K562 (cell line): ENCODE results near the gene PSMA7. TPM values are rescaled to one million over a fixed set of nuclear protein-coding genes. Genes with fewer than 3 reads are reported as not detected.

Source experiments
- ARID2 ChIP-seq: fragments of 450-650 bp; IDR thresholded peaks from 2 replicates; pipeline ENCODE4 v1.6.1; 2017; ENCODE audit warnings: antibody characterized with exemption, mild to moderate bottlenecking
- BCOR ChIP-seq: fragments of 450-650 bp; IDR thresholded peaks from 2 replicates; pipeline ENCODE4 v1.6.1; 2016
- CCNT2 ChIP-seq: IDR thresholded peaks from 2 replicates; pipeline ENCODE4 v1.6.1; 2011; ENCODE audit warnings: borderline replicate concordance, low read depth, mild to moderate bottlenecking, moderate library complexity, mixed read lengths, low read length; ENCODE audit not compliant: insufficient read length; ENCODE audit errors: extremely low read depth
- CEBPG ChIP-seq, 3 experiments: fragments of 200-800 bp in 1 of 3; sonication (Bioruptor generic) in 1 of 3; sonication (generic) in 1 of 3; formaldehyde crosslinking in 1 of 3; IDR thresholded peaks in 2 of 3; conservative IDR thresholded peaks in 1 of 3; 2 replicates each; pipeline versions ENCODE4 v1.6.1 to v1.8.0; 2016 to 2022; ENCODE audit warnings: missing compliant biosample characterization in 2 of 3, missing genetic modification characterization in 2 of 3, mild to moderate bottlenecking in 1 of 3, missing genetic modification reagents in 1 of 3
- E2F3 ChIP-seq: fragments of 250-450 bp; sonication (Bioruptor Pico); IDR thresholded peaks from 2 replicates; pipeline ENCODE4 v1.4.0; 2020; ENCODE audit warnings: mild to moderate bottlenecking
- ESRRA ChIP-seq: fragments of 450-650 bp; IDR thresholded peaks from 2 replicates; pipeline ENCODE4 v1.6.1; 2014; ENCODE audit warnings: low read depth, mild to moderate bottlenecking, moderate library complexity, borderline replicate concordance
- HDAC1 ChIP-seq, 2 experiments: fragments of 450-650 bp; IDR thresholded peaks; 2 replicates each; pipeline ENCODE4 v1.6.1; 2016 to 2017; ENCODE audit warnings: inconsistent platforms in 1 of 2, mild to moderate bottlenecking in 1 of 2, moderate library complexity in 1 of 2
- KDM1A ChIP-seq, 2 experiments: fragments of 450-650 bp; IDR thresholded peaks; 2 replicates each; pipeline ENCODE4 v1.6.1; 2016; ENCODE audit warnings: mild to moderate bottlenecking in 2 of 2
- LARP7 ChIP-seq: fragments of 450-650 bp; IDR thresholded peaks from 2 replicates; pipeline ENCODE4 v1.6.1; 2016
- MAFF ChIP-seq: IDR thresholded peaks from 2 replicates; pipeline ENCODE4 v1.6.1; 2012; ENCODE audit warnings: low read length, improper control_type of control experiment
- MECOM ChIP-seq: fragments of 250-450 bp; sonication (Bioruptor Pico); IDR thresholded peaks from 2 replicates; pipeline ENCODE4 v1.8.0; 2022; ENCODE audit warnings: inconsistent platforms
- NR2C1 ChIP-seq, 2 experiments: fragments of 450-650 bp; IDR thresholded peaks; 2 replicates each; pipeline ENCODE4 v1.6.1; 2017; ENCODE audit warnings: mild to moderate bottlenecking in 2 of 2, antibody characterized with exemption in 1 of 2, inconsistent platforms in 1 of 2, missing compliant biosample characterization in 1 of 2, missing genetic modification characterization in 1 of 2
- PML ChIP-seq: IDR thresholded peaks from 2 replicates; pipeline ENCODE4 v1.6.1; 2012; ENCODE audit warnings: low read length, inconsistent platforms
- POLR2G ChIP-seq: fragments of 200-400 bp; formaldehyde crosslinking; IDR thresholded peaks from 2 replicates; pipeline ENCODE4 v1.6.1; 2017; ENCODE audit warnings: low read depth, mild to moderate bottlenecking, antibody characterized with exemption, low read length, moderate library complexity
- PTTG1 ChIP-seq: fragments of 450-650 bp; IDR thresholded peaks from 2 replicates; pipeline ENCODE4 v1.6.1; 2016; ENCODE audit warnings: low read depth, mild to moderate bottlenecking, missing genetic modification characterization, missing compliant biosample characterization
- SLC30A9 ChIP-seq: fragments of 250-450 bp; sonication (Bioruptor Pico); IDR thresholded peaks from 2 replicates; pipeline ENCODE4 v1.8.0; 2022; ENCODE audit warnings: mild to moderate bottlenecking, moderate library complexity
- TRIM24 ChIP-seq, 2 experiments: fragments of 450-650 bp; IDR thresholded peaks; 2 replicates each; pipeline ENCODE4 v1.6.1; 2016
- U2AF2 ChIP-seq: fragments of 200-400 bp; formaldehyde crosslinking; optimal IDR thresholded peaks from 2 replicates; pipeline ENCODE3; 2017; ENCODE audit warnings: low read depth, mild to moderate bottlenecking, low read length
- polyA plus RNA-seq, 8 experiments: library from polyadenylated mRNA; depleted of rRNA in 4 of 8; stranded (reverse) in 5 of 8; unstranded in 3 of 8; fragments of >200 nt; fragmentation: Nextera tagmentation in 2 of 8; fragmentation: Illumina TruSeq in 1 of 8; extraction: Ambion mirVana in 2 of 8; extraction: Trizol in 1 of 8; gene quantifications; 2 replicates each; pipeline versions ENCODE4 v1.2.1 to v1.2.3, GENCODE V29; 2011 to 2014; ENCODE audit warnings: inconsistent platforms in 1 of 8, missing spikeins in 1 of 8
- total RNA-seq, 7 experiments: library from RNA; depleted of rRNA in 6 of 7; stranded (reverse); fragments of >200 nt in 6 of 7; fragmentation: Illumina TruSeq in 2 of 7; extraction: Trizol in 2 of 7; gene quantifications; 2 replicates each; pipeline versions ENCODE4 v1.2.1 to v1.2.3, GENCODE V29; 2011 to 2021; ENCODE audit warnings: low replicate concordance in 1 of 7
- TF ChIP-seq, protein P1 (sequence below): sonication (generic); formaldehyde crosslinking; IDR thresholded peaks from 2 replicates; pipeline ENCODE4 v1.5.0; 2020; ENCODE audit warnings: missing genetic modification reagents
- TF ChIP-seq, protein P2 (sequence below): sonication (generic); formaldehyde crosslinking; IDR thresholded peaks from 2 replicates; pipeline ENCODE4 v1.8.0; 2022; ENCODE audit warnings: mild to moderate bottlenecking, missing genetic modification reagents, borderline replicate concordance
- TF ChIP-seq, protein P3 (sequence below): fragments of 250-450 bp; sonication (Bioruptor Pico); IDR thresholded peaks from 2 replicates; pipeline ENCODE4 v1.4.0; 2020; ENCODE audit warnings: borderline replicate concordance

The PSMA7 gene
- total and polyA plus RNA-seq, 9 of the 15 experiments (the other 6 are each of a cell fraction or from before 2014, with no cell fraction given), result 257 to 510 (median 393) TPM

DNA sequence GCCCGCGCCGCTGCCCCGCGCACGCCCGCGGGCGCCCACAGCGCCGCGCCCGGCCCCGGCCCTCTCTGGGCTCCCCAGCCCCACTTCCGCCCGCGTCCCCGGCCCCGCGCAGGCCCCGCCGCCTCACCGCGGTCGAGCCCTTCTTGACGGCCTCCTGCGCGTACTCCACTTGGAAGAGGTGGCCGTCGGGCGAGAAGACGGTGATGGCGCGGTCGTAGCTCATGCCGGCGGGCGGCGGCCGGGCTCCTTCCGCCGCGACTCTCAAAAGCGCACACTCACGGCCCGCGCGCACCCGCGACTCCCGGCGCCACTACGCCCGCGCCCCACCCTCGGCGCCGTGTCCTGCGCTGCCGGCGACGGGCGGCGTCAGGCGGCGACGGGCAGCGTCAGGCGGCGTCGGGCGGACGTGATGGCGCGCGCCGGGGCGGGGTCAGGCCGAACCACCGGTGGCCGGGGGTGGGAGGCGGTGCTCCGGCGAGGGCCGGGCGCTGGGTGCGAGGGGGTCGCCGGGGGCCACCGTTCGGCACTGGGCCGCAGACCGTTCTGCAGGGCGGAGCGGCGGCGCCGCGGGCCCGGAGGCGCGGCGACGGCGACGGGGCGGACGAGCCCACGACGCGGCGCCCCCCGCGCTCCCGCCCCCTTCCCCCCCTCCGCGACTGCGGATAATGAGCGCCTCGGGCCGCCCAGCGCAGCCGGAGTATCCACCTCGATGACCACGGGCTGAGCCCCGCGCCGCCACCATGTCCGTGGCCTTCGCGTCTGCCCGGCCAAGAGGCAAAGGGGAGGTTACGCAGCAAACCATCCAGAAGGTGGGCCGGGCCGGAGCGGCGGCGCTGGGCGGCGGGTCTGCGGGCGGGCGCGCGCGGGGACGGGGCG is at the start of gene PSMA7, which contains the start of gene SS18L1 (continued):
- TF ChIP-seq ESRRA (no peak), CEBPG (CRISPR knock-in tag; IDR thresholded peaks at IDR 0.05) (no peak), CEBPG (tag; conservative IDR thresholded peaks at IDR 0.05 in 1 of 2, IDR thresholded peaks at IDR 0.05 in 1 of 2) (no peak), U2AF2 (no peak), NR2C1 (IDR thresholded peaks at IDR 0.05) (no peak), NR2C1 (tag; IDR thresholded peaks at IDR 0.05) (no peak), TRIM24 (IDR thresholded peaks at IDR 0.05) (no peak), LARP7 (no peak), KDM1A (IDR thresholded peaks at IDR 0.05) (no peak), MECOM (CRISPR knock-in tag) (no peak), POLR2G (peak; percentile 93), BCOR (no peak), HDAC1 (IDR thresholded peaks at IDR 0.05) (peak in 1 of 2 experiments; percentile 40; a peak in 1 of 4 replicates), MAFF (no peak), PML (no peak; the same call in 1 of the 2 replicates), CCNT2 (peak; percentile 72), ARID2 (no peak), E2F3 (CRISPR knock-in tag) (no peak), SLC30A9 (CRISPR knock-in tag) (no peak), PTTG1 (tag) (no peak)
- TF ChIP-seq, protein P1, sequence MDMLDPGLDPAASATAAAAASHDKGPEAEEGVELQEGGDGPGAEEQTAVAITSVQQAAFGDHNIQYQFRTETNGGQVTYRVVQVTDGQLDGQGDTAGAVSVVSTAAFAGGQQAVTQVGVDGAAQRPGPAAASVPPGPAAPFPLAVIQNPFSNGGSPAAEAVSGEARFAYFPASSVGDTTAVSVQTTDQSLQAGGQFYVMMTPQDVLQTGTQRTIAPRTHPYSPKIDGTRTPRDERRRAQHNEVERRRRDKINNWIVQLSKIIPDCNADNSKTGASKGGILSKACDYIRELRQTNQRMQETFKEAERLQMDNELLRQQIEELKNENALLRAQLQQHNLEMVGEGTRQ (CRISPR knock-in tag), result no peak
- TF ChIP-seq, protein P2, sequence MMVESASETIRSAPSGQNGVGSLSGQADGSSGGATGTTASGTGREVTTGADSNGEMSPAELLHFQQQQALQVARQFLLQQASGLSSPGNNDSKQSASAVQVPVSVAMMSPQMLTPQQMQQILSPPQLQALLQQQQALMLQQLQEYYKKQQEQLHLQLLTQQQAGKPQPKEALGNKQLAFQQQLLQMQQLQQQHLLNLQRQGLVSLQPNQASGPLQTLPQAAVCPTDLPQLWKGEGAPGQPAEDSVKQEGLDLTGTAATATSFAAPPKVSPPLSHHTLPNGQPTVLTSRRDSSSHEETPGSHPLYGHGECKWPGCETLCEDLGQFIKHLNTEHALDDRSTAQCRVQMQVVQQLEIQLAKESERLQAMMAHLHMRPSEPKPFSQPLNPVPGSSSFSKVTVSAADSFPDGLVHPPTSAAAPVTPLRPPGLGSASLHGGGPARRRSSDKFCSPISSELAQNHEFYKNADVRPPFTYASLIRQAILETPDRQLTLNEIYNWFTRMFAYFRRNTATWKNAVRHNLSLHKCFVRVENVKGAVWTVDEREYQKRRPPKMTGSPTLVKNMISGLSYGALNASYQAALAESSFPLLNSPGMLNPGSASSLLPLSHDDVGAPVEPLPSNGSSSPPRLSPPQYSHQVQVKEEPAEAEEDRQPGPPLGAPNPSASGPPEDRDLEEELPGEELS (CRISPR knock-in tag), result no peak
- TF ChIP-seq, protein P3, sequence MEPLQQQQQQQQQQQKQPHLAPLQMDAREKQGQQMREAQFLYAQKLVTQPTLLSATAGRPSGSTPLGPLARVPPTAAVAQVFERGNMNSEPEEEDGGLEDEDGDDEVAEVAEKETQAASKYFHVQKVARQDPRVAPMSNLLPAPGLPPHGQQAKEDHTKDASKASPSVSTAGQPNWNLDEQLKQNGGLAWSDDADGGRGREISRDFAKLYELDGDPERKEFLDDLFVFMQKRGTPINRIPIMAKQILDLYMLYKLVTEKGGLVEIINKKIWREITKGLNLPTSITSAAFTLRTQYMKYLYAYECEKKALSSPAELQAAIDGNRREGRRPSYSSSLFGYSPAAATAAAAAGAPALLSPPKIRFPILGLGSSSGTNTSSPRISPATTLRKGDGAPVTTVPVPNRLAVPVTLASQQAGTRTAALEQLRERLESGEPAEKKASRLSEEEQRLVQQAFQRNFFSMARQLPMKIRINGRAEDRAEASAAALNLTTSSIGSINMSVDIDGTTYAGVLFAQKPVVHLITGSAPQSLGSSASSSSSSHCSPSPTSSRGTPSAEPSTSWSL, result no peak
